Measurements from ENCODE around the gene RASAL3. TPM values are rescaled to one million over a fixed set of nuclear protein-coding genes. Genes with fewer than 3 reads are reported as not detected.

RASAL3 gene
- total and polyA plus RNA-seq, 2 donors (not counting 1 experiment from before 2014, with no cell fraction given), result not detected

- H3K27ac ChIP-seq (ENCODE audit: insufficient read depth, low read length), result no peak overlapping the region
- no peaks in the 10 kb centered on the region for H3K27me3 ChIP-seq (ENCODE audit: control insufficient read depth, insufficient read depth, low read length)
- no peak overlapping the region for H3K4me2 ChIP-seq (ENCODE audit: extremely low read depth, insufficient read depth, low read length)
- H3K4me1 ChIP-seq (ENCODE audit: control insufficient read depth, extremely low read depth, insufficient read depth, low read length), result no peaks in the 10 kb centered on the region
- H3K9me3 ChIP-seq (ENCODE audit: control insufficient read depth, insufficient read depth, low read depth, low read length), result no peaks in the 10 kb centered on the region
- H3K4me3 ChIP-seq (replicated peaks in 1 of 4; ENCODE audit: control extremely low read depth in 1 of 4, insufficient read depth in 1 of 4, low read depth in 3 of 4, low read length in 4 of 4), result no peak overlapping the region
- TF ChIP-seq, protein P1, sequence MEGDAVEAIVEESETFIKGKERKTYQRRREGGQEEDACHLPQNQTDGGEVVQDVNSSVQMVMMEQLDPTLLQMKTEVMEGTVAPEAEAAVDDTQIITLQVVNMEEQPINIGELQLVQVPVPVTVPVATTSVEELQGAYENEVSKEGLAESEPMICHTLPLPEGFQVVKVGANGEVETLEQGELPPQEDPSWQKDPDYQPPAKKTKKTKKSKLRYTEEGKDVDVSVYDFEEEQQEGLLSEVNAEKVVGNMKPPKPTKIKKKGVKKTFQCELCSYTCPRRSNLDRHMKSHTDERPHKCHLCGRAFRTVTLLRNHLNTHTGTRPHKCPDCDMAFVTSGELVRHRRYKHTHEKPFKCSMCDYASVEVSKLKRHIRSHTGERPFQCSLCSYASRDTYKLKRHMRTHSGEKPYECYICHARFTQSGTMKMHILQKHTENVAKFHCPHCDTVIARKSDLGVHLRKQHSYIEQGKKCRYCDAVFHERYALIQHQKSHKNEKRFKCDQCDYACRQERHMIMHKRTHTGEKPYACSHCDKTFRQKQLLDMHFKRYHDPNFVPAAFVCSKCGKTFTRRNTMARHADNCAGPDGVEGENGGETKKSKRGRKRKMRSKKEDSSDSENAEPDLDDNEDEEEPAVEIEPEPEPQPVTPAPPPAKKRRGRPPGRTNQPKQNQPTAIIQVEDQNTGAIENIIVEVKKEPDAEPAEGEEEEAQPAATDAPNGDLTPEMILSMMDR (conservative IDR thresholded peaks at IDR 0.05 in 1 of 2, IDR thresholded peaks at IDR 0.05 in 1 of 2; ENCODE audit: low read depth in 1 of 2, low read length in 2 of 2), result no peak
- no peak for TF ChIP-seq EZH2 (IDR thresholded peaks at IDR 0.05; ENCODE audit: low read length, missing control alignments)
- H3K9ac ChIP-seq (ENCODE audit: insufficient read depth, low read length), result no peak overlapping the region
- no peak for DNase-seq (ENCODE audit: low read depth in 2 of 2)
- no peaks in the 10 kb centered on the region for H4K20me1 ChIP-seq (ENCODE audit: control insufficient read depth, extremely low read depth, insufficient read depth, low read length)
- H3K79me2 ChIP-seq (ENCODE audit: control insufficient read depth, insufficient read depth, low read length), result no peaks in the 10 kb centered on the region
- no peaks in the 10 kb centered on the region for H3K36me3 ChIP-seq (ENCODE audit: control insufficient read depth, insufficient read depth, low read length)
- no peak overlapping the region for H2AFZ ChIP-seq (ENCODE audit: low read length)
Observed at GRCh38 chr19:15438124-15438496, 26.2 kb downstream of the RASAL3 start.

GRCh38 chr19:15437355-15438123, 26.8 kb downstream of the RASAL3 start:
- no peak overlapping the region for H3K4me3 ChIP-seq (replicated peaks in 1 of 4; ENCODE audit: control extremely low read depth in 1 of 4, insufficient read depth in 1 of 4, low read depth in 3 of 4, low read length in 4 of 4)
- TF ChIP-seq EZH2 (IDR thresholded peaks at IDR 0.05; ENCODE audit: low read length, missing control alignments), result no peak
- TF ChIP-seq, protein P1 (conservative IDR thresholded peaks at IDR 0.05 in 1 of 2, IDR thresholded peaks at IDR 0.05 in 1 of 2; ENCODE audit: low read depth in 1 of 2, low read length in 2 of 2), result peak; percentile 43 to 54
- DNase-seq (ENCODE audit: low read depth in 2 of 2), result peak; percentile 37 to 74
- H3K36me3 ChIP-seq (ENCODE audit: control insufficient read depth, insufficient read depth, low read length), result no peaks in the 10 kb centered on the region
- H3K4me1 ChIP-seq (ENCODE audit: control insufficient read depth, extremely low read depth, insufficient read depth, low read length), result peaks cover 2% of the 10 kb centered on the region
- no peaks in the 10 kb centered on the region for H3K79me2 ChIP-seq (ENCODE audit: control insufficient read depth, insufficient read depth, low read length)
- no peak overlapping the region for H3K27ac ChIP-seq (ENCODE audit: insufficient read depth, low read length)
- no peaks in the 10 kb centered on the region for H4K20me1 ChIP-seq (ENCODE audit: control insufficient read depth, extremely low read depth, insufficient read depth, low read length)
- no peaks in the 10 kb centered on the region for H3K27me3 ChIP-seq (ENCODE audit: control insufficient read depth, insufficient read depth, low read length)
- H2AFZ ChIP-seq (ENCODE audit: low read length), result no peak overlapping the region
- H3K9ac ChIP-seq (ENCODE audit: insufficient read depth, low read length), result no peak overlapping the region
- peak overlapping the region; percentile 8 for H3K4me2 ChIP-seq (ENCODE audit: extremely low read depth, insufficient read depth, low read length)
- H3K9me3 ChIP-seq (ENCODE audit: control insufficient read depth, insufficient read depth, low read depth, low read length), result no peaks in the 10 kb centered on the region

DNA sequence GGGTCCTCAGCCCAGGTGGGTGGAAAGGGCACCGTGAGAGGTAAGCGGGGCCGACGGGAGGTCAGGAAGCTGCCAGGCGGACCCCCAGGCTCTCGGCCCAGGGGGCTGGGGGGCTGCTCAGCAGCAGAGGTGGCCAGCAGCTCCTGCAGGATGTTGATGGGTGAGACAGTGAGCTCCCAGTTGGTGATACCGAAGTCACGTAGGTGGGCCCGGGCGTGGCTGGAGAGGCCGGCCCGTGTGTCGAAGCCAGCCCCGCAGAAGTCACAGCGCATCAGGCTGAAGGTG, 27.6 kb downstream of the RASAL3 start:
- no peak overlapping the region for H2AFZ ChIP-seq (ENCODE audit: low read length)
- H3K9me3 ChIP-seq (ENCODE audit: control insufficient read depth, insufficient read depth, low read depth, low read length), result no peaks in the 10 kb centered on the region
- no peak for TF ChIP-seq EZH2 (IDR thresholded peaks at IDR 0.05; ENCODE audit: low read length, missing control alignments)
- TF ChIP-seq, protein P1 (conservative IDR thresholded peaks at IDR 0.05 in 1 of 2, IDR thresholded peaks at IDR 0.05 in 1 of 2; ENCODE audit: low read depth in 1 of 2, low read length in 2 of 2), result no peak

More for the DNA sequence above, 27.6 kb downstream of the RASAL3 start:
- H3K36me3 ChIP-seq (ENCODE audit: control insufficient read depth, insufficient read depth, low read length), result no peaks in the 10 kb centered on the region
- no peak overlapping the region for H3K27ac ChIP-seq (ENCODE audit: insufficient read depth, low read length)
- peaks cover 2% of the 10 kb centered on the region for H3K4me1 ChIP-seq (ENCODE audit: control insufficient read depth, extremely low read depth, insufficient read depth, low read length)
- H3K79me2 ChIP-seq (ENCODE audit: control insufficient read depth, insufficient read depth, low read length), result peaks cover 4% of the 10 kb centered on the region
- H4K20me1 ChIP-seq (ENCODE audit: control insufficient read depth, extremely low read depth, insufficient read depth, low read length), result no peaks in the 10 kb centered on the region
- no peak overlapping the region for H3K9ac ChIP-seq (ENCODE audit: insufficient read depth, low read length)
- H3K27me3 ChIP-seq (ENCODE audit: control insufficient read depth, insufficient read depth, low read length), result no peaks in the 10 kb centered on the region
- no peak overlapping the region for H3K4me3 ChIP-seq (replicated peaks in 1 of 4; ENCODE audit: control extremely low read depth in 1 of 4, insufficient read depth in 1 of 4, low read depth in 3 of 4, low read length in 4 of 4)
- H3K4me2 ChIP-seq (ENCODE audit: extremely low read depth, insufficient read depth, low read length), result no peak overlapping the region
- DNase-seq (ENCODE audit: low read depth in 2 of 2), result no peak

Data from fibroblast of lung (primary cell).